Type B pancreatic cell (in vitro differentiated cells): ENCODE measurements around the gene FAM13B. TPM values are rescaled to one million over a fixed set of nuclear protein-coding genes. Genes with fewer than 3 reads are reported as not detected.

Experiments
- DNase-seq: peaks from one replicate; pipeline ENCODE4 v3.0.0; 2021; ENCODE audit warnings: mixed read lengths; ENCODE audit not compliant: unreplicated experiment; ENCODE audit errors: extremely low spot score
- H3K27ac Mint-ChIP-seq: 2 replicates; pipeline ENCODE4 v1.8.0; 2021; ENCODE audit warnings: mild to moderate bottlenecking, mixed read lengths
- H3K27me3 Mint-ChIP-seq: 2 replicates; pipeline ENCODE4 v1.8.0; 2021; ENCODE audit warnings: mixed read lengths
- H3K36me3 Mint-ChIP-seq: 2 replicates; pipeline ENCODE4 v1.8.0; 2021; ENCODE audit warnings: mixed read lengths
- H3K4me1 Mint-ChIP-seq: one replicate; pipeline ENCODE4 v1.8.0; 2021; ENCODE audit warnings: mixed read lengths; ENCODE audit not compliant: unreplicated experiment
- H3K4me3 Mint-ChIP-seq: 2 replicates; pipeline ENCODE4 v1.8.0; 2021; ENCODE audit warnings: mild to moderate bottlenecking, mixed read lengths
- H3K9me3 Mint-ChIP-seq: 2 replicates; pipeline ENCODE4 v1.8.0; 2021; ENCODE audit warnings: mixed read lengths
- total RNA-seq: library from RNA; stranded (reverse); gene quantifications from 2 replicates; pipeline ENCODE4 v1.2.1, GENCODE V29; 2021; ENCODE audit warnings: low replicate concordance
- TF ChIP-seq, protein P1 (sequence below): fragments of 200-600 bp; sonication (generic); conservative IDR thresholded peaks from 2 replicates; pipeline ENCODE4 v1.5.0; 2021; ENCODE audit warnings: antibody characterized with exemption, mild to moderate bottlenecking

Gene FAM13B
- total RNA-seq, 1 donor from 2014 or later, result 39.6 TPM

DNA sequence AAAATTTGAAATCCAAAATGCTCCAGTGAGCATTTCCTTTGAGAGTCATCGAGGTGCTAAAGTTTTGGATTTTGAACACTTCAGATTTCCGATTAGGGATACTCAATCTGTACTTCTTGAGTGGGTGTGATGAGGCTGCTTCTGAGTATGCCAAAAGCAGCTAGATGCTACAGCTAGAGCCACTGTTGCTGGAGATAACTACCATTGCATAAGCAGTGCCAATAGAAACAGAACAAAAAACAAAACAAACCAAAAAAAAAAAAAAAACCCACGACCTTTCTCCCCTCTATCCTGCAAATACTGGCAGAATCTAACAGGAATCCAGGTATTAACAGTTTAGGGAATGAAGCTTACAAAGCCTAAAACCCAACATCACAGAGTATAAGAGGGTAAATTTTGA, 100.1 kb downstream of the FAM13B start:
- Mint-ChIP-seq H3K4me1 (peaks cover 13% of the 10 kb centered on the region), H3K4me3 (no peak overlapping the region), H3K36me3 (peaks cover 12% of the 10 kb centered on the region), H3K27me3 (no peaks in the 10 kb centered on the region), H3K9me3 (no peaks in the 10 kb centered on the region), H3K27ac (no peak overlapping the region)
- TF ChIP-seq, protein P1, sequence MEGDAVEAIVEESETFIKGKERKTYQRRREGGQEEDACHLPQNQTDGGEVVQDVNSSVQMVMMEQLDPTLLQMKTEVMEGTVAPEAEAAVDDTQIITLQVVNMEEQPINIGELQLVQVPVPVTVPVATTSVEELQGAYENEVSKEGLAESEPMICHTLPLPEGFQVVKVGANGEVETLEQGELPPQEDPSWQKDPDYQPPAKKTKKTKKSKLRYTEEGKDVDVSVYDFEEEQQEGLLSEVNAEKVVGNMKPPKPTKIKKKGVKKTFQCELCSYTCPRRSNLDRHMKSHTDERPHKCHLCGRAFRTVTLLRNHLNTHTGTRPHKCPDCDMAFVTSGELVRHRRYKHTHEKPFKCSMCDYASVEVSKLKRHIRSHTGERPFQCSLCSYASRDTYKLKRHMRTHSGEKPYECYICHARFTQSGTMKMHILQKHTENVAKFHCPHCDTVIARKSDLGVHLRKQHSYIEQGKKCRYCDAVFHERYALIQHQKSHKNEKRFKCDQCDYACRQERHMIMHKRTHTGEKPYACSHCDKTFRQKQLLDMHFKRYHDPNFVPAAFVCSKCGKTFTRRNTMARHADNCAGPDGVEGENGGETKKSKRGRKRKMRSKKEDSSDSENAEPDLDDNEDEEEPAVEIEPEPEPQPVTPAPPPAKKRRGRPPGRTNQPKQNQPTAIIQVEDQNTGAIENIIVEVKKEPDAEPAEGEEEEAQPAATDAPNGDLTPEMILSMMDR, result no peak
- no peak for DNase-seq

DNA sequence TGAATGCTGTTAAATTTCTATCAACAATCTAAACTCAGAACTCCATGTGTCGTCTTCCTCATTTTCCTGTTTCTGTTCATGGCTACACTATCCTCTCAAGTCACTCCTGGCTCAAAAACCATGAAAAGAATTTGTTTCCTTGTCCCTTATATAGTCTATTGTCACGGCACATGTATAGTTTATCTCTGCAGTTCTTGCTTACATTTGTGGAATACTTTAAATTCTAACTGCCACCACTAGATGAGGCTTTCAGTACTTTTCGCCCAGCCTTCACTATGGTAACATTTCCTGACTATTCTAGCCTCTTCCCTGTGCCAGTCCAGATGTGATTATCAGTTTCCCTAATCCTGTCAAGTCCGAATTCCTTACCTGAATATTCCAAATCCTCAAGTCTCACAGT, 109.0 kb downstream of the FAM13B start:
- Mint-ChIP-seq H3K9me3 (no peaks in the 10 kb centered on the region), H3K27me3 (no peaks in the 10 kb centered on the region), H3K4me3 (no peak overlapping the region), H3K27ac (peak overlapping the region; percentile 35), H3K4me1 (peaks cover 6% of the 10 kb centered on the region), H3K36me3 (no peaks in the 10 kb centered on the region)
- TF ChIP-seq, protein P1, result no peak
- DNase-seq, result no peak

DNA sequence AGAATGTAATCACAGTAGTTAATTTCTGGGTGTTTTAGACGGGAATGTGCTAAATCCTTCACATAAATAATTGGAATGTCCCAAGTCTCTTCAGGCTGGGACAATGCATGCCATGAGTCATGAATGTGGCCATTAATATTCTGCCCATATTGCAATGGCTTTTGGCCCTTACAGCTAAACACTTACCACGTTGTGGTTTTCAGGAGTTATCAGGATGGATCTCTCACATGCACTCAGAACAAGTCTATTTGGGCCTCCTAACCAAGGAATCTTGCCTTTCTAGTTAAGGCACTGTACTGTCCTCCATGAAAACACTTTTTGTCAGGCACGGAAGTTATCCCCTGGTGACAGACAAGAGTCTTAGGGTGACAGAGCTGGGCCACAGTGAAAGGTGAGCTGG, 110.9 kb downstream of the FAM13B start:
- peak overlapping the region; percentile 21 for H3K4me3 Mint-ChIP-seq
- TF ChIP-seq, protein P1, result no peak
- peaks cover 6% of the 10 kb centered on the region for H3K4me1 Mint-ChIP-seq
- H3K36me3 Mint-ChIP-seq, result no peaks in the 10 kb centered on the region
- no peaks in the 10 kb centered on the region for H3K27me3 Mint-ChIP-seq
- peak overlapping the region; percentile 78 for H3K27ac Mint-ChIP-seq
- no peak for DNase-seq
- no peaks in the 10 kb centered on the region for H3K9me3 Mint-ChIP-seq

DNA sequence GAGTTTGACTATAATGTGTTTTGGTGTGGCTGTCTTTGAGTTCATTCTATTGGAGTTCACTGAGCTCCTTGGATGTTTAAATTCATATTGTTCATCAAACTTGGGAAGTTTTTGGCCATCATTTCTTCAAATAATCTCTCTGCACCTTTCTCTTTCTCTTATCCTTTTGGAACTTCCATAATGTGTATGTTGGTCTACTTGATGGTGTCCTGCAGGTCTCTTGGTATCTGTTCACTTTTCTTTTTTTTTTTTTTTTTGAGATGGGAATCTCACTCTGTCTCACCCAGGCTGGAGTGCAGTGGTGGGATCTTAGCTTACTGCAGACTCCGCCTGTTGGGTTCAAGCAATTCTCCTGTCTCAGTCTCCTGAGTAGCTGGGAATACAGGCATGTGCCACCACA, 116.0 kb downstream of the FAM13B start:
- H3K27ac Mint-ChIP-seq, result no peak overlapping the region
- H3K9me3 Mint-ChIP-seq, result peaks cover 5% of the 10 kb centered on the region
- H3K4me1 Mint-ChIP-seq, result no peaks in the 10 kb centered on the region
- DNase-seq, result no peak
- H3K4me3 Mint-ChIP-seq, result no peak overlapping the region
- TF ChIP-seq, protein P1, result no peak
- H3K27me3 Mint-ChIP-seq, result no peaks in the 10 kb centered on the region
- H3K36me3 Mint-ChIP-seq, result no peaks in the 10 kb centered on the region

DNA sequence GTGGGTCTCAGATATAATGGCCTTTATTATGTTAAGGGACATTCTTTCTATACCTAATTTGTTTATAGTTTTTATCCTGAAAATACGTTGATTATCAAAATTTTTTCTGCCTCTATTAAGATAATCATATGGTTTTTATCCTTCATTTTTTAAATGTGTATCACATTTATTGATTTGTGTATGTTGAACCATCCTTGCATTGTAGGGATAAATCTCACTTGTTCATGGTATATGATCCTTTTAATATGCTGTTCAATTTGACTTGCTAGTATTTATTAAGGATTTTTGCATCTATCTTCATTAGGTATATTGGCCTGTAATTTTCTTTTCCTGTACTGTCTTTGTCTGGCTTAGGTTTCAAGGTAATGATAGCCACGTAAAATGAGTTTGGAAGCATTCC, 118.1 kb downstream of the FAM13B start:
- peaks cover 5% of the 10 kb centered on the region for H3K9me3 Mint-ChIP-seq
- H3K36me3 Mint-ChIP-seq, result no peaks in the 10 kb centered on the region
- no peak overlapping the region for H3K27ac Mint-ChIP-seq
- TF ChIP-seq, protein P1, result no peak
- no peak overlapping the region for H3K4me3 Mint-ChIP-seq
- DNase-seq, result no peak
- no peaks in the 10 kb centered on the region for H3K4me1 Mint-ChIP-seq
- H3K27me3 Mint-ChIP-seq, result no peaks in the 10 kb centered on the region

DNA sequence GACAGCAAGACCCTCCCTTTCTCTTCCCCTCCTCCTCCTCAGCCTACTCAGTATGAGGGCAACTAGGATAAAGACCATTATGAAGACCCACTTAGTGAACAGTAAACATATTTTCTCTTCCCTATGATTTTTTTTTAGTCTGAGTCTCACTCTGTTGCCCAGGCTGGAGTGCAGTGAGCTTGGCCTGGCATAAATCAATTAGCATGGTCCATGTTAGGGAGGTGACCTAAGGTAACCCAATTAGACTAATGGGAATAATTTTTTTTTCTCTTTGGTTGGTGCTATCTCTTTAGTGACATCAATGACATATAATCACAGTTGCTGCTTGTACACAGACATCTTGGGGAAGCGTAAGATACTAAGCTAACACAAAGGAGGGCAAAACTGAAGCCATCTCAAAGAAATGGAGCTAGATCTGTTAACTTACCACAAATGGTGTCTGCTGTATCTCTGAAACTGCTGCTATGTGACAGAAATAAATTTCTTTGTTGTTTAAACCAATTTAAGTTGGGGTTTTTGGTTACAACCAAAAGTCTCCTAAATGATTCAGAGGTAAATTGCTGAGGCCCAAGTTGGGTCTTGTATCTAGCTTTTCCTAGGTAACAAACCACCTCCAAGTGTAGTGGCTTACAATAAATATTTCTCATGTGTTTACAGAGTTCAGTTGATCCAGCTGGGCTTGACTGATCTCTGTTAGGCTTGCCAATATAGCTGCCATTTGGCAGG, 130.3 kb downstream of the FAM13B start:
- H3K9me3 Mint-ChIP-seq, result no peaks in the 10 kb centered on the region
- no peak overlapping the region for H3K4me3 Mint-ChIP-seq
- no peak for DNase-seq
- H3K36me3 Mint-ChIP-seq, result no peaks in the 10 kb centered on the region
- H3K4me1 Mint-ChIP-seq, result peaks cover 4% of the 10 kb centered on the region
- no peak overlapping the region for H3K27ac Mint-ChIP-seq
- H3K27me3 Mint-ChIP-seq, result no peaks in the 10 kb centered on the region
- TF ChIP-seq, protein P1, result no peak
